Anterior cingulate cortex (tissue), 58 donors: ENCODE data around the gene MAP7.
"Not testable (repeated sequence)": the region's sequence is repeated elsewhere in the genome, so short reads cannot be mapped to it uniquely, and the experiment has no call there.

Experiments used
- DNase-seq, 58 donors: peaks; one replicate each; lab custom pipeline; 2025; lab: John Stamatoyannopoulos, UW

MAP7 gene

GRCh38 chr6:136475686-136476085 is 74.5 kb downstream of the MAP7 start:
- DNase-seq = no peak

- DNase-seq = no peak
Observed at GRCh38 chr6:136474241-136474640, 76.0 kb downstream of the MAP7 start.

- no peak for DNase-seq
Observed at GRCh38 chr6:136471922-136472321, 78.3 kb downstream of the MAP7 start.

GRCh38 chr6:136471372-136471771 is 78.8 kb downstream of the MAP7 start:
- no peak for DNase-seq

- DNase-seq = no peak
Observed at GRCh38 chr6:136470044-136470443, 80.2 kb downstream of the MAP7 start.

GRCh38 chr6:136469154-136469553 is 81.1 kb downstream of the MAP7 start:
- no peak for DNase-seq

- DNase-seq = peak in 37 of 58 donors; percentile 6 to 89 (median 59)
Observed at GRCh38 chr6:136468711-136469110, 81.5 kb downstream of the MAP7 start.

GRCh38 chr6:136467186-136467585 is 83.0 kb downstream of the MAP7 start:
- no peak for DNase-seq

- peak in 2 of 58 donors; percentile 29 to 42 for DNase-seq
Observed at GRCh38 chr6:136466777-136467176, 83.4 kb downstream of the MAP7 start.

GRCh38 chr6:136465766-136466303 is 84.4 kb downstream of the MAP7 start:
- DNase-seq = no peak

- DNase-seq = peak in 14 of 58 donors; percentile 10 to 68 (median 30)
Observed at GRCh38 chr6:136464874-136465273, 85.3 kb downstream of the MAP7 start.

- no peak for DNase-seq
Observed at GRCh38 chr6:136464148-136464547, 86.1 kb downstream of the MAP7 start.

GRCh38 chr6:136463743-136464142 is 86.5 kb downstream of the MAP7 start:
- no peak for DNase-seq

GRCh38 chr6:136446579-136447187 is 103.5 kb downstream of the MAP7 start:
- DNase-seq = no peak

- no peak for DNase-seq
Observed at GRCh38 chr6:136446145-136446544, 104.1 kb downstream of the MAP7 start.

GRCh38 chr6:136445063-136445462 is 105.2 kb downstream of the MAP7 start:
- no peak for DNase-seq

- DNase-seq = no peak
Observed at GRCh38 chr6:136440203-136440602, 110.0 kb downstream of the MAP7 start.

GRCh38 chr6:136439514-136440190 is 110.6 kb downstream of the MAP7 start:
- no peak for DNase-seq

- DNase-seq = no peak
Observed at GRCh38 chr6:136438441-136438840, 111.8 kb downstream of the MAP7 start.

- DNase-seq = no peak
Observed at GRCh38 chr6:136437246-136437645, 113.0 kb downstream of the MAP7 start.

- no peak for DNase-seq
Observed at GRCh38 chr6:136435101-136435500, 115.1 kb downstream of the MAP7 start.

- not testable (repeated sequence) for DNase-seq
Observed at GRCh38 chr6:136431306-136431705, 118.9 kb downstream of the MAP7 start.
